Caco-2 (cell line): Measurements from ENCODE around the gene ADAMTS2. TPM values are rescaled to one million over a fixed set of nuclear protein-coding genes. Genes with fewer than 3 reads are reported as not detected.

Source experiments
- BruUV-seq: library from RNA; stranded (reverse); fragments of 400-500 nt; replicated peaks from 2 replicates; lab custom pipeline; 2021; lab: Mats Ljungman, UMichigan
- CTCF ChIA-PET: fragments of 300-600 bp; sonication (Branson Sonifier 250); formaldehyde crosslinking; loops from one replicate; lab custom pipeline; 2022; ENCODE audit warnings: antibody characterized with exemption; lab: Charles Lee
- POLR2A ChIA-PET: fragments of 300-600 bp; sonication (Branson Sonifier 250); formaldehyde crosslinking; loops from one replicate; lab custom pipeline; 2022; ENCODE audit warnings: antibody characterized with exemption; lab: Charles Lee
- DNase-seq, 2 experiments: peaks; one replicate each; pipeline versions ENCODE4 v3.0.0 to v3.0.0-alpha.2; 2020 to 2022
- H3K27me3 ChIP-seq: replicated peaks from 2 replicates; pipeline ENCODE4 v1.6.0; 2011; ENCODE audit warnings: low read length; ENCODE audit not compliant: control insufficient read depth, insufficient read depth
- H3K36me3 ChIP-seq: 2 replicates; pipeline ENCODE4 v1.5.1; 2011; ENCODE audit warnings: low read length; ENCODE audit not compliant: control insufficient read depth, insufficient read depth
- H3K4me1 ChIP-seq: fragments of 250-450 bp; sonication (Bioruptor Pico); 2 replicates; pipeline ENCODE4 v1.5.1; 2020; ENCODE audit warnings: mild to moderate bottlenecking
- H3K4me3 ChIP-seq: 2 replicates; pipeline ENCODE4 v1.5.1; 2011; ENCODE audit warnings: low read depth, mild to moderate bottlenecking, control low read depth, low read length
- H3K9me3 ChIP-seq: fragments of 250-450 bp; sonication (Bioruptor Pico); 2 replicates; pipeline ENCODE4 v1.5.1; 2020; ENCODE audit warnings: mild to moderate bottlenecking, moderate library complexity
- H3K27ac Mint-ChIP-seq: one replicate; pipeline ENCODE4 v1.8.0; 2022; ENCODE audit warnings: mixed read lengths; ENCODE audit not compliant: unreplicated experiment
- H3K27me3 Mint-ChIP-seq: one replicate; pipeline ENCODE4 v1.8.0; 2022; ENCODE audit warnings: mixed read lengths; ENCODE audit not compliant: insufficient read depth, unreplicated experiment
- H3K36me3 Mint-ChIP-seq: one replicate; pipeline ENCODE4 v1.8.0; 2022; ENCODE audit warnings: mild to moderate bottlenecking, mixed read lengths; ENCODE audit not compliant: insufficient read depth, unreplicated experiment
- H3K4me1 Mint-ChIP-seq: one replicate; pipeline ENCODE4 v1.8.0; 2022; ENCODE audit warnings: low read depth, mixed read lengths; ENCODE audit not compliant: unreplicated experiment
- H3K4me3 Mint-ChIP-seq: one replicate; pipeline ENCODE4 v1.8.0; 2022; ENCODE audit warnings: mild to moderate bottlenecking, moderate library complexity, mixed read lengths; ENCODE audit not compliant: unreplicated experiment
- H3K9me3 Mint-ChIP-seq: one replicate; pipeline ENCODE4 v1.8.0; 2022; ENCODE audit warnings: mixed read lengths; ENCODE audit not compliant: unreplicated experiment
- CTCF ChIP-seq, 2 experiments: fragments of 200-600 bp in 1 of 2; IDR thresholded peaks; 1 replicate in 1 of 2; 2 replicates in 1 of 2; pipeline versions ENCODE4 v1.5.1 to v1.8.0; 2011 to 2022; ENCODE audit warnings: antibody characterized with exemption in 1 of 2, control low read depth in 1 of 2, inconsistent platforms in 1 of 2, low read depth in 1 of 2, low read length in 1 of 2, mild to moderate bottlenecking in 1 of 2, moderate library complexity in 1 of 2; ENCODE audit not compliant: insufficient read depth in 1 of 2, severe bottlenecking in 1 of 2, unreplicated experiment in 1 of 2
- intact Hi-C: fragments of 100-400 bp; cut with micrococcal nuclease; formaldehyde crosslinking; loops from one replicate; pipeline ENCODE4 v1.10.0; 2022; ENCODE audit not compliant: unreplicated experiment
- total RNA-seq: library from RNA; stranded (reverse); gene quantifications from 2 replicates; pipeline ENCODE4 v1.2.3, GENCODE V29; 2022

The ADAMTS2 gene
- total RNA-seq, 1 experiment from 2014 or later: 0.05 TPM

DNA sequence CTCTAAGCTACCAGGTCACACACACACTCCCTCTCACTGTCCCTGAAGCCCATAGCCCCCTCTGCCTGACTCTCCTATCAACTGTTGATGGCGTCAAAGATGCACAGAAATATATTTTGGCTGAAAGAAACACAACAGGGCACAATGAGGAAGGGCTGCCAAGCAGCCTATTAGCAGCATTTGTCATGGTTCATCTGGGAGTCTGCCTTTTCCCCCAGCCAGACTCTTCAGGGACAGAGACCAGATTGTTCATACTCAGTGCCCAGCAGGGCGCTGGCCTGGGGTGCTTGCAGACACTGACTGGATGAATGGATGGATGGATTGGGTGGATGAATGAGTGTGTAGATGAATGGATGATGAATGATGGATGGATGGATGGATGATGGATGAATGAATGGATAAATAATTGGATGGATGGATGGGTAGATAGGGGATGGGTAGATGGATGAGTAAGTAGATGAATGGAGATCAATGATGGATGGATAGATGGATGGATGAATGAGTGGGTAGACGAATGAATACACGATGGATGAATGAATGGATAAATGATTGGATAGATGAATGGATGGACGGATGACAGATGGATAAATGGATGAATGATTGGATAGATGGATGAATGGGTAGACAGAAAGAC lies 90.5 kb downstream of the ADAMTS2 start:
- no peak overlapping the region for H3K4me3 ChIP-seq
- Mint-ChIP-seq H3K27me3 (no peaks in the 10 kb centered on the region), H3K36me3 (no peaks in the 10 kb centered on the region), H3K27ac (no peak overlapping the region), H3K4me3 (no peak overlapping the region), H3K9me3 (peaks cover 10% of the 10 kb centered on the region), H3K4me1 (no peaks in the 10 kb centered on the region)
- H3K4me1 ChIP-seq: no peaks in the 10 kb centered on the region
- POLR2A ChIA-PET: no interaction called here
- TF ChIP-seq CTCF (IDR thresholded peaks at IDR 0.05; ENCODE audit: insufficient read depth in 1 of 2, low read depth in 1 of 2, low read length in 1 of 2, severe bottlenecking in 1 of 2, unreplicated experiment in 1 of 2): no peak
- intact Hi-C loops: no loop called here
- CTCF ChIA-PET: no interaction called here
- no TSS peak for BruUV-seq
- DNase-seq: no peak
- no peaks in the 10 kb centered on the region for H3K9me3 ChIP-seq
- no peaks in the 10 kb centered on the region for H3K27me3 ChIP-seq
- H3K36me3 ChIP-seq: no peaks in the 10 kb centered on the region

DNA sequence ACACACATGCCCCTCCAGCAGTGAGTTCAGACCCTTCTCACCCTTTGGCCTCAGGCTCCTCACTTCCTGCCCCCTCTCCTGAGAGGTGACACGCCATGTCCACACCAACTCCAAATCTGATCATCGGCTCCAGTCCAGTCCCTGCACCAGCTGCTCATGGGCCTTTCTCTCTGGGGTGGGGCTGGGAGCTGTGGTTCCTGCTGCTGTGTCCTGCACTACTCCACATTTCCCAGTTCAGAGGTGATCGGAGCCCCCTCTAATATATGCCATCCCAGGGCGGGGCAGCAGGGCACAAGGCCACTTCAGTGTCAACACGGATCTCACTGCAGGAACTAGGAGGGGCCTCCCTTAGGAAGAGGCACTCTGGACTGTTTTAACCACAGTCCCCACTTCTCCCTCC lies 91.5 kb downstream of the ADAMTS2 start:
- no peaks in the 10 kb centered on the region for H3K4me1 ChIP-seq
- ChIA-PET CTCF (no interaction called here), POLR2A (no interaction called here)
- Mint-ChIP-seq H3K27me3 (no peaks in the 10 kb centered on the region), H3K36me3 (no peaks in the 10 kb centered on the region), H3K4me1 (no peaks in the 10 kb centered on the region), H3K4me3 (no peak overlapping the region), H3K27ac (no peak overlapping the region), H3K9me3 (peaks cover 10% of the 10 kb centered on the region)
- no peaks in the 10 kb centered on the region for H3K9me3 ChIP-seq
- peak in 1 of 2 experiments; percentile 7 for DNase-seq
- no peak for TF ChIP-seq CTCF (IDR thresholded peaks at IDR 0.05; ENCODE audit: insufficient read depth in 1 of 2, low read depth in 1 of 2, low read length in 1 of 2, severe bottlenecking in 1 of 2, unreplicated experiment in 1 of 2)
- H3K4me3 ChIP-seq: no peak overlapping the region
- no peaks in the 10 kb centered on the region for H3K27me3 ChIP-seq
- H3K36me3 ChIP-seq: no peaks in the 10 kb centered on the region
- intact Hi-C loops: no loop called here
- BruUV-seq: no TSS peak

DNA sequence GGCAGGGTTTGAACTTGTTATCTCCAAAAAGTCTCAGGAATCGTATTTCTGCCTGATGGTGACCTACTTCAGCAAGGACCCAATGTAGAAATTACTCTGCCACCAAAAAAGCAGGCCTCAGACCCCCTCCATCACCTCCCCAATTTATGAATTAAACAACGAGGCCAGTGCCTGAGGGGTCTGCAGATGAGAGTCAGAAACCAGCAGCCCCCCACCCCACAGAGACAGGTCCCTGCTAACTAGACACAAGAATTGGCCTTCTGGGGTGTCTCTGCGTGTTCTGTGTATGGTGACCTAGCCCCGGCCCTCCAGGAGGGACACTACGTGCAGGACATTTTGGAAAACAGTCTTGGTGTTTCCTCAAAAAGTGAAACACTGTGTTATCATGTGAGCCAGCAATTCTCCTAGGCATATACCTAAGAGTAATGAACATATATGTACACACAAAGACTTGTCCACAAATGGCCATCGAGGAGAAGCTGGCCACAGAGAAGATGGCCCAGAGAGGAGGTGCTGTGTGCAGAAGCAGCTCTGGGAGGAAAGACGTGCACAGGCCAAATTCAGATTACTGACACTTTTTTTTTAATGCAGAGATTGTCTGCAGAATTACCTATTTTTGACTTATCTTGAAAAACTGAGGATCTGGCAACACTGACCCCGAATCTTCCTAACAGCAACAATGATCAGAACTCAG lies 93.8 kb downstream of the ADAMTS2 start:
- POLR2A ChIA-PET: no interaction called here
- Mint-ChIP-seq H3K4me1 (no peaks in the 10 kb centered on the region), H3K27ac (no peak overlapping the region), H3K27me3 (no peaks in the 10 kb centered on the region), H3K36me3 (no peaks in the 10 kb centered on the region), H3K9me3 (peaks cover 10% of the 10 kb centered on the region), H3K4me3 (no peak overlapping the region)
- Histone ChIP-seq H3K4me3 (no peak overlapping the region), H3K4me1 (no peaks in the 10 kb centered on the region), H3K9me3 (peaks cover 6% of the 10 kb centered on the region; the same call in 1 of the 2 replicates), H3K27me3 (no peaks in the 10 kb centered on the region), H3K36me3 (no peaks in the 10 kb centered on the region)
- intact Hi-C loops: no loop called here
- CTCF ChIA-PET: no interaction called here
- BruUV-seq: no TSS peak
- TF ChIP-seq CTCF (IDR thresholded peaks at IDR 0.05; ENCODE audit: insufficient read depth in 1 of 2, low read depth in 1 of 2, low read length in 1 of 2, severe bottlenecking in 1 of 2, unreplicated experiment in 1 of 2): no peak
- no peak for DNase-seq
